ENCODE measurements around the gene MEIOB. TPM values are rescaled to one million over a fixed set of nuclear protein-coding genes. Genes with fewer than 3 reads are reported as not detected.
A peak's percentile ranks its signal among the peaks of the same experiment; 100 is the strongest.

Gene MEIOB
- total RNA-seq, 1 experiment from 2014 or later, result 1.3 TPM

GRCh38 chr16:1825381-1825863 is 46.5 kb downstream of the MEIOB start:
- no peak overlapping the region for H4K91ac ChIP-seq (ENCODE audit: insufficient read length, low read depth, low read length)
- Mint-ChIP-seq H3K4me3 (peak overlapping the region; percentile 61 to 80), H3K4me1 (peaks cover 11 to 18% of the 10 kb centered on the region in 2 experiments), H3K9me3 (no peaks in the 10 kb centered on the region; a peak in 1 of 5 replicates), H3K27ac (no peak overlapping the region), H3K36me3 (ENCODE audit: insufficient read depth in 1 of 3, low read depth in 3 of 3) (peaks cover 0 to 4% (median 0%) of the 10 kb centered on the region in 3 experiments; a peak in 3 of 7 replicates), H3K27me3 (ENCODE audit: low read depth) (peaks cover 4% of the 10 kb centered on the region; the same call in 1 of the 2 replicates)
- peak overlapping the region; percentile 65 for H3K4me2 ChIP-seq (ENCODE audit: insufficient read depth, insufficient read length, low read length)
- DNase-seq, result no peak
- H3K18ac ChIP-seq (ENCODE audit: insufficient read length, low read depth, low read length), result no peak overlapping the region
- no peak overlapping the region for H4K8ac ChIP-seq (replicated peaks; ENCODE audit: insufficient read length, low read depth, low read length)
- H2AFZ ChIP-seq (ENCODE audit: low read length), result no peak overlapping the region
- no CpG with 5 or more reads among the region's 15 CpGs for WGBS (ENCODE audit: extremely low coverage, insufficient read length, low lambda C conversion rate)
- no peak overlapping the region for H2BK5ac ChIP-seq (ENCODE audit: insufficient read length, low read length)
- no peak overlapping the region for H2AK5ac ChIP-seq (ENCODE audit: insufficient read length, low read length)
- H3K9ac ChIP-seq (ENCODE audit: extremely low read depth, insufficient read length, low read length), result no peak overlapping the region
- no peaks in the 10 kb centered on the region for H4K20me1 ChIP-seq (ENCODE audit: control insufficient read depth, insufficient read depth, insufficient read length)
- H3K9me3 ChIP-seq (ENCODE audit: control insufficient read depth, low read depth, low read length), result no peaks in the 10 kb centered on the region
- peaks cover 10% of the 10 kb centered on the region for H3K79me1 ChIP-seq (ENCODE audit: insufficient read depth, low read depth, low read length, poor library complexity, severe bottlenecking)
- H3K56ac ChIP-seq (ENCODE audit: insufficient read length, low read depth, low read length), result no peak overlapping the region
- peaks cover 2% of the 10 kb centered on the region; the same call in 1 of the 2 replicates for H3K4me1 ChIP-seq (ENCODE audit: insufficient read depth, low read length)
- no peak overlapping the region for H2BK15ac ChIP-seq (ENCODE audit: low read depth, low read length)
- H4K5ac ChIP-seq (ENCODE audit: insufficient read length, low read depth, low read length), result no peak overlapping the region
- no peak overlapping the region for H3K14ac ChIP-seq (ENCODE audit: insufficient read depth, low read length)
- no peak overlapping the region for H2BK12ac ChIP-seq (ENCODE audit: insufficient read length, low read depth, low read length)
- H2BK20ac ChIP-seq (ENCODE audit: low read depth, low read length, poor library complexity, severe bottlenecking), result no peak overlapping the region
- H3K23ac ChIP-seq (ENCODE audit: insufficient read length, low read depth, low read length), result no peak overlapping the region
- H3K27ac ChIP-seq (ENCODE audit: insufficient read length, low read depth, low read length), result no peak overlapping the region
- peaks cover 10% of the 10 kb centered on the region for H3K23me2 ChIP-seq (ENCODE audit: insufficient read length, low read depth, low read length, poor library complexity, severe bottlenecking)
- H2BK120ac ChIP-seq (ENCODE audit: low read depth, low read length, poor library complexity, severe bottlenecking), result no peak overlapping the region
- H3K27me3 ChIP-seq (ENCODE audit: insufficient read depth, low read length), result no peaks in the 10 kb centered on the region
- H3K79me2 ChIP-seq (ENCODE audit: insufficient read depth, low read length), result peaks cover 4% of the 10 kb centered on the region; the same call in 1 of the 2 replicates
- TF ChIP-seq CTCF (conservative IDR thresholded peaks at IDR 0.05), result no peak
- H3T11ph ChIP-seq (ENCODE audit: low read length), result no peak overlapping the region
- no peak overlapping the region for H3K4ac ChIP-seq (ENCODE audit: low read depth, low read length)

Measured in H9 (cell line).